ENCODE data around the gene SMAD7. TPM values are rescaled to one million over a fixed set of nuclear protein-coding genes. Genes with fewer than 3 reads are reported as not detected.

Gene SMAD7
- total RNA-seq, 1 experiment from 2014 or later, result 18.6 TPM

- DNase-seq (ENCODE audit: low spot score), result peak; percentile 47
- in situ Hi-C loops (cut with HindIII; ENCODE audit: low sequenced_read_pairs), result no loop called here
Measured at GRCh38 chr18:48949606-48950535, 894 bp downstream of the SMAD7 start.

DNA sequence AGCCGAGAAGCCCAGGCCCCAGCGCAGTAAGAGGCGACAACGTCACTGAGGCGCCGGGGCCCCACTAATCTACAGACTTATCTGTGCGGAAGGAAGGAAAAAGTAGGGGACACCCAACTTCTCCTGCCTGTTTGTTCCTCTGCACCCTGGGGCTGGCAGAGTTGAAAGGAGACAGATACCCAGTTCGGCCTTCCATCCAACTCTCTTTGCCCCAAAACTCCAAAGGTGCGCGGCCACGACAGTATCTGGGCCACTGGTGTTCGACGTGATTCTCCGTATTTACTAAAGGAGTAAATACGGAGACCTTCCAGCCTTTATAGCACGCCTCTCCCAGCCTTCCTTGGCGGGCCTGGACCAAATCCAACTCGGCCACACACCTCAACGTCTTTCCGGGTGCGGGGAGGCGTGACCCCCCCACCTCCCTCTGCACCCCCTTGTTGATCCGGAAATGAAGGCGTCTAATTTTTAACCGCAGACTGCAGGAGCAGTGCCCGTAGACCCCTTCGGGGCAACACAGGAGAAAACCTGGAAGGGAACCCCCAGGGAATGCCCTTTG, 1.6 kb downstream of the SMAD7 start:
- peak; percentile 49 for DNase-seq (ENCODE audit: low spot score)

GRCh38 chr18:48948112-48949049, 2.4 kb downstream of the SMAD7 start:
- DNase-seq (ENCODE audit: low spot score), result peak; percentile 50
- in situ Hi-C loops (cut with HindIII; ENCODE audit: low sequenced_read_pairs), result no loop called here

More for the DNA sequence above, 1.6 kb downstream of the SMAD7 start:
- in situ Hi-C loops (cut with HindIII; ENCODE audit: low sequenced_read_pairs), result no loop called here

- peak; percentile 38 for DNase-seq (ENCODE audit: low spot score)
- in situ Hi-C loops (cut with HindIII; ENCODE audit: low sequenced_read_pairs), result no loop called here
Measured at GRCh38 chr18:48947560-48947959, 3.2 kb downstream of the SMAD7 start.

GRCh38 chr18:48947092-48947491, 3.7 kb downstream of the SMAD7 start:
- in situ Hi-C loops (cut with HindIII; ENCODE audit: low sequenced_read_pairs), result no loop called here
- peak; percentile 18 for DNase-seq (ENCODE audit: low spot score)

GRCh38 chr18:48946329-48946835, 4.4 kb downstream of the SMAD7 start:
- in situ Hi-C loops (cut with HindIII; ENCODE audit: low sequenced_read_pairs), result no loop called here
- peak; percentile 47 for DNase-seq (ENCODE audit: low spot score)

DNA sequence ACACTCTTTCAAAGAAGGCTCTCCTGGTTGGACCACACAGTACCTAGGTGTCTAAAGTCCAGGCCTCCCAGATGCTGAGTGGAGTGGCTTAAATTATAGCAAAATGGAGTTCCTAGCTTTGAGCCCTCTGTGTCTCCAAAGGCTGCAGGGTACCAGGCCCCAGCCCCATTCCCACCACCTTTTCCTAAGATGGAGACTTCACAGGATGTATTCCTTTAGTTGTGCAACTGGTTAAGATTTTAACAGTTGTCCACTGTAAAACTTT, 4.9 kb downstream of the SMAD7 start:
- peak; percentile 9 for DNase-seq (ENCODE audit: low spot score)
- in situ Hi-C loops (cut with HindIII; ENCODE audit: low sequenced_read_pairs), result no loop called here

- in situ Hi-C loops (cut with HindIII; ENCODE audit: low sequenced_read_pairs), result no loop called here
- peak; percentile 33 for DNase-seq (ENCODE audit: low spot score)
Measured at GRCh38 chr18:48944634-48945033, 6.1 kb downstream of the SMAD7 start.

GRCh38 chr18:48943736-48944527, 6.8 kb downstream of the SMAD7 start:
- in situ Hi-C loops (cut with HindIII; ENCODE audit: low sequenced_read_pairs), result no loop called here
- DNase-seq (ENCODE audit: low spot score), result peak; percentile 12

DNA sequence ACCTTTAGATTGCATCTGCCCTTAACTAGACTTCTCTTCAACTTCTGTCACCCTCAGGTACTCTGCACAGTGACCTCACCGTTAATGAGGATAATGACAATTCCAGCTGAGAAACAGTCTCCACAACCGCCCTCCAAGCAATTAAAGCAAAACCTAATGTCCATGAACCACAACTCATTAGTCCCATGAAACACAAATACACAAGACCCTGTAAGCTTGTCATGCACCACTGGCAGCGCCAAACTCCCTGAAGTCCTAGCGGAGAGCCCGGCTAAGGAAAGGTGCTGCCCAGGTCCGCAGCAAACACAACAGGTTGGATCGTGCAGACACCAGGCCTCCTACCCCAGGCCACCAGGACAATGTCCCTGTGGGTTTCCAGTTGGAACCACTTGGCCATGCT, 7.4 kb downstream of the SMAD7 start:
- peak; percentile 32 for DNase-seq (ENCODE audit: low spot score)
- in situ Hi-C loops (cut with HindIII; ENCODE audit: low sequenced_read_pairs), result no loop called here

DNA sequence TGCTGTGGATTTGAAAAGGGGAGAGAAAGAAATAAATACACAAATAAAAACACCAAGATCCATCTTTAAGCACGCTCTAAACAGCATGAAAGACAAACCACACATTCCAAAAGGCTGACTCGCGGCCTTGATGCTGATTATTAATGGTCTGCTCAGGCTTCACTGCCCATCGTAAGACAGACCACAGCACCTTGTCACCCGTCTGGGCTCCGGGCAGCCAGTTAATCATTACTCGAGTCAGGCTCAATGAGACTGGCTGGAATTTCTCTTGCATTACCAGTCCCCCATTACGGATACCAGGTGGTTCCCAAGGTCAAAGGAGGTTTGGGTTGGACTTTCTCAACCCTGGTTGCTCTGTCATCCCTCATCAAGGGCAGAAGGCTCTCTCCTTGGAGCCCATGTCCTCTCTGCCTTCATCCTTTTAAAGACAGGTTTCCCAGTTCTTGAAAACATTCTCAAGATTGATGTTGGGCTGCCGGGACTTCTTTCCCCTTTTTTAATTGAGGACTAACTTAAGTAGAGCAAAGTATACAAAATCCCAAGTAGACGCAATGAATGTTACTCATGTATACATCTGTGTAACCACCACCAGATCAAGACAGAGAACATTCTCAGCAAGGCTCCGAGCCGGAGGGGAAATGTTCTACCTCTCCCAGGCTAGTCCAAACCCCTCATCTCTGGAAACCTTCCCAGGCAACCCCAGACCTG, 8.1 kb downstream of the SMAD7 start:
- peak; percentile 51 for DNase-seq (ENCODE audit: low spot score)
- in situ Hi-C loops (cut with HindIII; ENCODE audit: low sequenced_read_pairs), result no loop called here

- in situ Hi-C loops (cut with HindIII; ENCODE audit: low sequenced_read_pairs), result no loop called here
- DNase-seq (ENCODE audit: low spot score), result peak; percentile 46
Measured at GRCh38 chr18:48942086-48942485, 8.7 kb downstream of the SMAD7 start.

- in situ Hi-C loops (cut with HindIII; ENCODE audit: low sequenced_read_pairs), result no loop called here
Measured at GRCh38 chr18:48941672-48942071, 9.1 kb downstream of the SMAD7 start.

DNA sequence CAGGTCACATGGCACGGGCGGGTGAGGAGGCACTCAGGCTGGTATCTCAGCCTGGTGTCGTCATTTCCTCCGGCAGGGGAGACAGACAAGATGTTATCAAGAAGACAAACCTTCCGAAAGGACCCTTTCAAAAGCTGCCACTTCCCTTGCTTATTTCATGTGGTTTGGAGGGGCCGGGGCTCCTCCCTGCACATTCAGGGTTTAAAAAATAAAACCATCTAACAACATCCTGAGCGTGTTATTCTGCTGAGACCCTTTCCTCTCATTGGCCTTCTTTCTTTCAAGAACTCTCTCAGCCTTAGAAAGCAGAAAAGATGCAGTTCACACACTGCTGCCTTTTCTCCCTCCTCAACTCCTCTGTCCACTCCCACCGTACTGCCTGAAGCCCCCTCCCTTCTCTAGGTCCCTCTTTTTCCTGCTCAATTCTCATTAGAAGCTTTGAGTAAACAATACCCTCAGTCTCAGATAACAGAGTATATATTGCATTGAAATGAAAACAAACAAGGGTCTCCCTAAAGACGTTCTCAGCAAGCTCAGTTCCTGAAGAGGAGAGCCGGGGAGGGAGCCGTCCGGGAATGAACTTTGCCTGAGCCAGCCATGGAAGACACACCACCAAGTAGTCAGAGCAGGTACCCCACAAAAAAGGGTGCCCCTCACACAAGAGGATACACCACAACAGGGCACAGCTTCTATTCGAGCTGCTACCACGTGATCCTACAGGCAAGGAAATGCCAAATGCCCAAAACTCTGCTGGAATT, 9.7 kb downstream of the SMAD7 start:
- in situ Hi-C loops (cut with HindIII; ENCODE audit: low sequenced_read_pairs), result no loop called here
- DNase-seq (ENCODE audit: low spot score), result peak; percentile 57

More at GRCh38 chr18:48941672-48942071, 9.1 kb downstream of the SMAD7 start:
- DNase-seq (ENCODE audit: low spot score), result peak; percentile 63

DNA sequence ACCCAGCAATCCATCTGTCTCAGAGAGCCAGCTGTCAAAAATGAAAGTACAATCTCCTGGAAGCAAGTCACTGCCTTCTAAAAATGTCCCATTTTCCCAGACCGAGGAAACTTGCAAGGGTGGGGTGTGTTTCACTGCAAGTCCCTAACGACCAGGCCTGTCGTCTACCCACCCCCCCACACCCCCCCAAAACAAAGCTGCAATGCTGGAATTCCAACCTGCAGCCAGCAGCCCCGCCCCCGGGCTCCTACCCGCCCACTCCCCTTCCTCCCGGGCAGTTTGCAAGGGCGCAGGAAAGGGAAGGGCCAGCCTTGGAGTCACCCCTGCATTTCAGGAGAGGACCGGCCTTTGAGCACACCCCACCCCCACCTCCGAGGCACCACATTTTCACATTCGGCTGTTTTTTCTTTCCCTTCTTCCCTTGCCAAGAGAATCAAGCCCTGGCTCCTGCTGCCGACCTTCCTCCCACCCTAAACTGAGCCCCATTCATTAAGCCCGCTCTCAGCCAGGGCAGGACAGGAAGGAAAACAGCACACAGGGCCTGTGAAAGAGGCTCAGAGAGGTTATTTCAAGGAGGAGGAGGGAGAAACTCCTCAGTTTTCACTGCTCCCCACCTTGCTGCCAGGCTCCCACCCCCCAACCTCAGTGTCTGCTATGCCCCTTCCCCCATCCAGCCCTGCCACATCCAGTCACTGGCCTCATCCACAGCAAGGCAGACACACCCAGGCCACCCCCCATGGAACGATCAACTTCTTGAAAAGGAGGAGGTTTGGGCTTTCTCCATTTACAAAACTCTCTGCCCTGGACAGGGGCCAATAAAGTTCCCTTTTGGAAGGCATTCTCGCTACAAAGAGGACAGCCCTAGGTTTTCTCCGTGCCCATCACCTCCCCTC, 11.3 kb downstream of the SMAD7 start:
- DNase-seq (ENCODE audit: low spot score), result peak; percentile 38
- in situ Hi-C loops (cut with HindIII; ENCODE audit: low sequenced_read_pairs), result no loop called here

- DNase-seq (ENCODE audit: low spot score), result peak; percentile 42
- in situ Hi-C loops (cut with HindIII; ENCODE audit: low sequenced_read_pairs), result no loop called here
Measured at GRCh38 chr18:48938827-48939204, 11.9 kb downstream of the SMAD7 start.

Data from G401 (cell line).